Measurements from ENCODE around the gene ZSCAN10.

ZSCAN10 gene

GRCh38 chr16:3134338-3135125, 35.4 kb upstream of the ZSCAN10 start, which contains the start of gene ZNF213:
ZNF213 (plus strand) TSS chr16:3135029; CDS start chr16:3137281, 2,252 bp downstream.
- DNase-seq (ENCODE audit: low read depth) = peak; percentile 97
- H3K4me3 ChIP-seq (ENCODE audit: control insufficient read depth, low read depth, low read length) = peak within 1 kb of the TSS; percentile 99
- no peak for TF ChIP-seq CTCF (conservative IDR thresholded peaks at IDR 0.05; ENCODE audit: control insufficient read depth, insufficient read depth, low read depth, low read length)

- no peak for DNase-seq (ENCODE audit: low read depth)
- TF ChIP-seq CTCF (conservative IDR thresholded peaks at IDR 0.05; ENCODE audit: control insufficient read depth, insufficient read depth, low read depth, low read length) = no peak
- H3K4me3 ChIP-seq (ENCODE audit: control insufficient read depth, low read depth, low read length) = peak overlapping the region; percentile 99
These were observed 34.8 kb upstream of the ZSCAN10 start for GRCh38 chr16:3133844-3134243.

- DNase-seq (ENCODE audit: low read depth) = peak; percentile 41
- peak; percentile 55 for TF ChIP-seq CTCF (conservative IDR thresholded peaks at IDR 0.05; ENCODE audit: control insufficient read depth, insufficient read depth, low read depth, low read length)
- H3K4me3 ChIP-seq (ENCODE audit: control insufficient read depth, low read depth, low read length) = no peak overlapping the region
These were observed 32.8 kb upstream of the ZSCAN10 start for GRCh38 chr16:3131755-3132377.

- H3K4me3 ChIP-seq (ENCODE audit: control insufficient read depth, low read depth, low read length) = peak overlapping the region; percentile 48
- peak; percentile 96 for TF ChIP-seq CTCF (conservative IDR thresholded peaks at IDR 0.05; ENCODE audit: control insufficient read depth, insufficient read depth, low read depth, low read length)
- peak; percentile 89 for DNase-seq (ENCODE audit: low read depth)
These were observed 30.3 kb upstream of the ZSCAN10 start for GRCh38 chr16:3129137-3130131.

- H3K4me3 ChIP-seq (ENCODE audit: control insufficient read depth, low read depth, low read length) = no peak overlapping the region
- TF ChIP-seq CTCF (conservative IDR thresholded peaks at IDR 0.05; ENCODE audit: control insufficient read depth, insufficient read depth, low read depth, low read length) = no peak
- DNase-seq (ENCODE audit: low read depth) = no peak
These were observed 28.7 kb upstream of the ZSCAN10 start for GRCh38 chr16:3127745-3128144.
